Psoas muscle (tissue), 8 donors: ENCODE data around the gene CAMK2B. TPM values are rescaled to one million over a fixed set of nuclear protein-coding genes. Genes with fewer than 3 reads are reported as not detected.

ENCODE experiments used
- ATAC-seq, 4 donors: fragments of 200-7000 bp; cut with Tn5 transposase; one replicate each; pipeline ENCODE4 v1.9.1; 2020; ENCODE audit warnings: moderate library complexity in 3 of 4, mild to moderate bottlenecking in 2 of 4
- DNase-seq, 2 donors: peaks; one replicate each; pipeline ENCODE4 v3.0.0-alpha.2; 2020
- H3K27ac ChIP-seq: fragments of 200-600 bp; one replicate; pipeline ENCODE4 v1.8.0; 2022
- H3K27me3 ChIP-seq, 3 donors: fragments of 200-600 bp in 1 of 3; one replicate each; pipeline versions ENCODE4 v1.6.1 to v1.8.0; 2013 to 2022; ENCODE audit warnings: low read length in 2 of 3, mild to moderate bottlenecking in 2 of 3, moderate library complexity in 1 of 3; ENCODE audit not compliant: insufficient read depth in 3 of 3
- H3K36me3 ChIP-seq, 2 donors: fragments of 200-600 bp in 1 of 2; one replicate each; pipeline versions ENCODE4 v1.6.1 to v1.8.0; 2013 to 2022; ENCODE audit warnings: low read depth in 1 of 2, mild to moderate bottlenecking in 1 of 2, moderate library complexity in 1 of 2; ENCODE audit not compliant: insufficient read depth in 1 of 2
- H3K4me1 ChIP-seq: fragments of 200-600 bp; one replicate; pipeline ENCODE4 v1.8.0; 2022
- H3K4me3 ChIP-seq: fragments of 200-600 bp; one replicate; pipeline ENCODE4 v1.8.0; 2022; ENCODE audit warnings: mild to moderate bottlenecking
- H3K9me3 ChIP-seq: fragments of 200-600 bp; one replicate; pipeline ENCODE4 v1.8.0; 2022
- CTCF ChIP-seq: fragments of 200-600 bp; IDR thresholded peaks from one replicate; pipeline ENCODE4 v1.8.0; 2022; ENCODE audit warnings: antibody characterized with exemption
- WGBS, 3 donors: extraction: QIAGEN DNeasy Blood & Tissue Kit; methylation state at CpG; one replicate each; pipeline versions ENCODE4 v1.1.6 to v1.1.7; 2013; 5-methylcytosine and 5-hydroxymethylcytosine counted together
- intact Hi-C, 2 donors: fragments of 100-400 bp; cut with DNase I; formaldehyde crosslinking; loops; one replicate each; pipeline versions ENCODE4 v1.11.0 to v1.14.2; 2022
- polyA plus RNA-seq, 3 donors: library from polyadenylated mRNA; stranded (reverse); fragments of 200-250 nt; gene quantifications; one replicate each; pipeline ENCODE4 v1.2.3, GENCODE V29; 2013
- total RNA-seq, 4 donors: library from RNA; stranded (reverse); fragmentation: NEBNext Ultra II Directional in 2 of 4; extraction: Animal tissue kit (Norgen Biotek cat#: 25700) in 2 of 4; gene quantifications; one replicate each; pipeline versions ENCODE4 v1.2.1 to v1.2.4, GENCODE V29; 2021 to 2023
- donor health status: healthy with polysubstance abuse.
- donor health status: DM: no; HTN: no; CAD: no; lungs with moderate emphysema.
- donor health status: Bipolar disorder and iron deficiency.
- donor health status: healthy.
- donor health status: DM: yes; HTN: yes; CAD: no.
- donor health status: DM: no; HTN: no; CAD: no.
- donor health status: DM: no; HTN: no; CAD: no.
- donor health status: DM: yes; HTN: yes; CAD: no.

CAMK2B gene
- total and polyA plus RNA-seq, 7 donors = 14.5 to 81.4 (median 50.0) TPM

DNA sequence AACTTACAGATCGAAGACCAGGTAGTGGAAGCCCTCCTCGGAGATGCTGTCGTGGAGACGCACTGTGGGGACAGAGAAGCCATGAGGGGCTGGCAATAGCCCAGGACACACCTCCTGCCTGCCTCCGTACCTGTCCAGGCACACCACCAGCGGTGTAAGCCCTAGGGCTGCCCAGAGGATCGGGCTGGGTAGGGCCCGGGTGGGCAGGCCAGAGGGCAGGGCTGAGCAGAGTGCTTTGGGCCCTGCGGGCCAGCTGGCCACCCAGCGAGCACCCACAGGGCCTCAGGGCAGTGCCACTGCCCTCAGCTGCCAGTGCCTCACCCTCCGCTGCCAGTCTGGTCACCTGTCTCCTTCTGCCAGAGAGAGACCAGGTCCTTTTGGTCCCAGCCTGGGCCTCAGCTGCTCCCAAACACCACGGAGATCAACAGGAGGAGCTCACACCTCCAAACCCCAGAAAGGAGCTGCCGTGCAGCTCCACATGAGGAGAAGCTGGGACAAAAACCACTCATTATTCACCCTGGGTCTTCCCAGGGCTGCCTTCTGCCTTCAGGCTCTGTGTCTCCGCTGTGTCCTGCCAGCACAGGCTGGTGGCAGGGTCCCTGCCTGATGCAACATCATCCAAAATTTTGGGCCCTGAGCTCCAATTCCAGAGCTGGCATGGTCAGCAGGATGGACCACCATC lies 66.4 kb downstream of the CAMK2B start:
- TF ChIP-seq CTCF = no peak
- Histone ChIP-seq H3K4me3 (no peak overlapping the region), H3K27ac (peak overlapping the region; percentile 94), H3K9me3 (no peaks in the 10 kb centered on the region), H3K27me3 (no peaks in the 10 kb centered on the region), H3K36me3 (peaks cover 0 to 4% of the 10 kb centered on the region in 2 donors), H3K4me1 (peaks cover 77% of the 10 kb centered on the region)
- DNase-seq = no peak
- WGBS, 3 donors = 40 to 61% (median 45%) methylated on average over 14 of the region's 14 CpGs
- peak; percentile 6 to 47 (median 34) for ATAC-seq
- intact Hi-C loops = loop anchor here (5.0 kb wide), 2 partner anchors 63 to 218 kb away; no protein-coding TSS in a partner anchor

- no peak for DNase-seq
- Histone ChIP-seq H3K4me1 (peaks cover 72% of the 10 kb centered on the region), H3K4me3 (no peak overlapping the region), H3K9me3 (no peaks in the 10 kb centered on the region), H3K36me3 (peaks cover 0 to 4% of the 10 kb centered on the region in 2 donors), H3K27me3 (no peaks in the 10 kb centered on the region), H3K27ac (peak overlapping the region; percentile 94)
- 45 to 58% (median 57%) methylated on average over 4 of the region's 4 CpGs for WGBS, 3 donors
- no peak for TF ChIP-seq CTCF
- intact Hi-C loops = loop anchor here (5.0 kb wide), 2 partner anchors 64 to 219 kb away; no protein-coding TSS in a partner anchor
- ATAC-seq = no peak
Observed at GRCh38 chr7:44258423-44258760, 67.0 kb downstream of the CAMK2B start.

DNA sequence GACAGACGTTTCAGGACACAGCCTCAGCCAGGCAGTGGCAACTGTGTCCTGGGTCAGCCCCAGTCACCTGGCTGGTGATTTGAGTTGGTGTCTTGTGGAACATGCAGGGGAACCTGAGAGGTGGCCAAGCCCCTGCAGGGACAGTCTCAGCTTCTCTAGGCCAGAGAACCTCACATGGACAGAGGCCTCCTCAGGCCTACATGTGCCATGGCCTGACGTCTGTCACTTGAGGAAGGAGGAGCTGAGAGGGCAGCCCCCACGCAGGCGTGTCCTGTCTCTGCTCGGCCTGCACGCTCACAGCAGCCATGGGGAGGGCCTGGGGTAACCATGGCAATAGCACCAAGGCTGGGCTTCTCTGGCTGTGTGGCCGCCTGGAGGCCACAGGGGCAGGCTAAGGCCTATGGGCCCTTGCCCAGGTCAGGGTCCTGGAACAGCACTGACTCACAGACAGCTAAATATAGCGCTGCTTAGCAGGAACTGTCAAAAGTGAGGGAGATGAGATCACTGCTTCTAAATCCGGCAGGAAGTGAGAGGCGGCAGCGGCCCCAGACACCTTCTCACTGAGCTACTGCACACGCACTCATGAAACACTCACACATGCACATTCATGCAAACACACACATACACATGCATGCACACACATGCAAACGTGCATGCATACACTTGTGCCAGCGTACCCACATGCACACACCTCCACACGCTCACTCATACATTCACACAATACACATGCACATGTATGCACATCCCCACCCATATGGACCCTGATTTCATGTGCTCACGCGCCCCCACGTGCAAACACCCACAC lies 67.6 kb downstream of the CAMK2B start:
- Histone ChIP-seq H3K36me3 (peaks cover 0 to 4% of the 10 kb centered on the region in 2 donors), H3K27me3 (no peaks in the 10 kb centered on the region), H3K4me3 (no peak overlapping the region), H3K9me3 (no peaks in the 10 kb centered on the region), H3K27ac (peak overlapping the region; percentile 94), H3K4me1 (peaks cover 72% of the 10 kb centered on the region)
- intact Hi-C loops = loop anchor here (5.0 kb wide), 2 partner anchors 64 to 219 kb away; no protein-coding TSS in a partner anchor
- 15 to 20% (median 16%) methylated on average over 17 to 18 of the region's 18 CpGs for WGBS, 3 donors
- TF ChIP-seq CTCF = peak; percentile 30
- ATAC-seq (peak; percentile 92 to 94 (median 93)), DNase-seq (peak; percentile 85 to 89)

DNA sequence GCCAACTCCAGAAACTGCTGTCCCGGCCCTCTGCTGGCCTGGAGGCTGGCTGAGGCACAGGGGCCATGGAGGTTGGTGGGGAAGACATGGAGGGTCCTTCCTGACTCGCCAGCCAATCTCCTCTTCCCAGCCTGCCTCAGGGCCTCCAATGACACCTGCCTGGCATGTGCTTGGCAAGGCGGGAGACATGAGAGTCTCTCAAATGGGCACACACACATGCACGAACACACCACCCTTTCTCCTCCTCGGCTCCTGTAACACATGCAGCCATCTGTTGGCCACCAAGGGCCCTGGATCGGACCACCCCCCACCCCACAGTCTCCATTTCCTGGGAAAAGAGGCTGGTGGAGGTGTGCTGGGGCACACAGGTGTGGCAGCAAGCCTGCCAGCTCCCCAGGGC lies 68.2 kb downstream of the CAMK2B start:
- H3K4me3 ChIP-seq = no peak overlapping the region
- 67 to 89% (median 84%) methylated on average over 6 of the region's 6 CpGs for WGBS, 3 donors
- no peak for ATAC-seq
- no peak for DNase-seq
- H3K27ac ChIP-seq = peak overlapping the region; percentile 94
- H3K4me1 ChIP-seq = peaks cover 69% of the 10 kb centered on the region
- H3K9me3 ChIP-seq = no peaks in the 10 kb centered on the region
- intact Hi-C loops = loop anchor here (5.0 kb wide), 2 partner anchors 65 to 220 kb away; no protein-coding TSS in a partner anchor
- TF ChIP-seq CTCF = no peak
- peaks cover 0 to 4% of the 10 kb centered on the region in 2 donors for H3K36me3 ChIP-seq
- no peaks in the 10 kb centered on the region for H3K27me3 ChIP-seq
